Measurements from ENCODE around the gene PIN4.
"Not testable (repeated sequence)": the region's sequence is repeated elsewhere in the genome, so short reads cannot be mapped to it uniquely, and the experiment has no call there.

Gene PIN4

DNA sequence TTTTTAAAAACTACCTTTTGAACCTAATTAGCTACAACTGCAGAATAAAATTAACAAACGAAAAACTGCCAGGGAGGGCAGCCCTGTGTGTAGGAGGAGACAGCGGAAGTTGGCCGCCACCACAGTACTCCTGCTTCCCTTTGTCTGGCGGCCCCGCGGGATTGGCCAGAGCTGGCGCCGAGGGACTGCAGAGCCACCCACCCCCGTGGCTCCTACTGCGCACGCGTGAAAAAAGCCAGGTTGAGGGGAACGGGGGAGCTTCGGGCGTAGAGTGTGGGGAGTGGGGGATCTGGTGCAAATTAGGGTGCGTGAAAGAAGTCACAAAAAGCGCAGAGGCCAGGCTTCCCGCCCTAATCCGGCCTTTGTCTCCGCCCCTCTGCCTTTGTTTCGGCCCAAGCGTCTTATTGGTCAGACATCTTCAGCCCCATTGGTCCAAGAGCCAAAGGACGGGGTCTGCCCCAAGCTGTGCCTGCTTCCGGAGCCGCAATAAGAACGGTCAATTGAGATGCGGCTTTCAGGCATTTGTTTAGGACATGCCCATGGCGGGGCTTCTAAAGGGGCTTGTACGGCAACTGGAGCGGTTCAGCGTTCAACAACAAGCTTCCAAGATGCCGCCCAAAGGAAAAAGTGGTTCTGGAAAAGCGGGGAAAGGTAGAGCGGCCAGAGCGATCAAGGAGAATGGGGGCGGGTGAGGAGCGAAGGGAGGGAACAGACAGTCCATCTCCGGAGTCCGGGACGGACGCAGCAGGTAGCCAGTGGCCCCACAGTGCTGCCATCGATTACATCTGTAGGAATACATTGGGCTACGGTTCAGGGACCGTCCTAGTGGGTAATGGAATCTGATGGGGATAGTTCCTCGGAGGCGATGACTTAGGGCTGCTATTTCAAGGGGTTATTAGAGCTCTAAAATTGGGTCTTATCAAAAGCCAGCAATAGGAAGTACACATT, at the start of gene PIN4:
Gene PIN4, plus strand, starts transcription at position 580 of the 948 bp plus-strand sequence. Its CDS starts 29 bp downstream, at position 609.
- DNase-seq, result peak; percentile 99

DNA sequence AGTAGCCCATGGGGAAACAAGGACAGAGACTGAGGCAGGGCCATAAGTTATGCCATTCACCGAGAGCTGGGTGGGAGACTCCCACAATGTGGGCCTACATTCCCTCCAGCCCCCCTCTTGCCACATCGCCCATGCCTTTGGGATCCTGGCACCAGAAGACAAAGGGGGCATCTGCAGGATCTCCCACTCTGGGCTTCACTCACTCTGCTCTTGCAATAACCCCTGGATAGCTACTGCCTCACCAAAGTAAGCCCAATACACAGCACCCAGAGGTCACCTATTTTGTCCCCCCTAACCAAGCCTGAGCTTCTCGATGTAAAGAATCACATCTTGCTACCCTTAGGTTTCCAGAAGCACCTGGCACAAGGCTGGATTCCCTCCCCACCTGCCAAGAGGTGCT, 49.1 kb upstream of the PIN4 start:
- DNase-seq, result no peak

DNA sequence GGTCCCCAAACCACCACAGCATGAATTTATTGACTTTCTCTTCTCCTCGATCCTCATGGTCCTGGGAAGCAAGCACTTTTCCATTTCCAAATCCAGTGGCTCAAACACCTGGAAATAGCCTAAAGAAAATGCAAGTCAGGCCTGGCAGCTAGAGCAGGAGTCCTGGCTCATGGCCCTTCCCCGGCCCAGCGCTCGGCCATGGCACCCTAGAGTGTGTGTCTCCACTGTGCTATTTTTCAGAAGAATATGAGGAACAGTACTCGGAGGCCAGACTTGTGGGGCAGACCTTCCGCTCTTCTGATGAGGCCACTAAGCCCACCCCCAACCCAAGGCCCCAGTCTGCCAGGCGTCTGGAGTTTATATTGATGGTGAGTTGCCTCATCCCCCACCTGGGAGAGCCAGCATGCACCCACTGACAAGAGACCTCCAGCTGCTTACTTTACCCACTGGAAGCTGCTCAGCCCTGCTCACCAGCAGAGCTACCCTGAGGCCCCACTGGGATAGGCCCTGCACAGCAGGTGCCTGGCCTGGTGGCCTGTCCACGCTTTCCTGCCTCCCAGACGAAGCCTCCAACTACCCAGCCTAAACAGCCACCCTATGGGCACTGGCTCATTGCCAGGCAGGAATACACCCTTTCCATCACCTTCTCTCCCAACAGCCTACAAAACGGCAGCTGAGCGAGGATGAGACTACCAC, 47.6 kb upstream of the PIN4 start:
- DNase-seq, result no peak

DNA sequence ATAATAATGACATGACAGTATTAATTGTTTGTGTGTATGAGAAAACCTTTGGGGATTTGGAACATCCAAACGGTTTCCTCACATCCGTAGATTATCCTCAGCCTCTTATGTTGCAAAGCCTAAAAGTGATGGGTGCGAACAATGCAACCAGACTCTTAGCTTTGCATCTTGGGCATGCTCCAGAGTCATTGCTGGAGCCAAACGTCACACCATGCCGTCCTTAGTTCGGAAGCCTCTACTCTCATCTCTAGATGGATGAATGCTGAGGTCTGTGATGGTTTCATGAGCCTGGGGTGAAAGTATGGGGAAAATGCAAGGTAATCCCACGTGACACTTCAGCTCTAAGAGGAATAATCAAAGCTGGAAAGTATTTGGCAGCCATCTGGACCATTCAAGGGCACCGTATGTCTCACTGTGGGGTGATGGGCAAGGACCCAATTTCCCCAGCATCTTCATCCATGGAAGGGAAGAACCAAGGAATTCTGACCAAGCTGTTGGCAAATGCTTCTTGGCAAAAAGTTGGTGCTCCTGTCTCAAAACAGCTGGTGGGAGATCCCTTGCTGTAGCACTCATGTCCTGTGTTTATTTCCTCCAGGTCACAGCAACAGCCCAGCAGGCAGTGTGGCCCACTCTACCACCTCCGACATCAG, 43.6 kb upstream of the PIN4 start:
- no peak for DNase-seq

DNA sequence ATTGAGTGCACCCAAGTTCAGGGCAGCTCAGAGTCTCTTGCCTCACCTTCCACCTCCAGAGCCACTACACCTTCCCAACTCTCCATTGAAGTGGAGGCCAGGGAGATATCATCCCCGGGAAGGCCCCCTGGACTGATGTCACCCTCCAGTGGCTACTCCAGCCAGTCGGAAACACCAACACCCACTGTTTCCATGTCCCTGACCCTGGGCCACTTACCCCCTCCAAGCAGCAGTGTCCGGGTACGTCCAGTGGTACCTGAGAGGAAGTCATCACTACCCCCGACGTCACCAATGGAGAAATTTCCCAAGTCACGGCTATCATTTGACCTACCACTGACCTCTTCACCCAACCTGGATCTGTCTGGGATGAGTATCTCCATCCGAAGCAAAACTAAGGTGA, 42.0 kb upstream of the PIN4 start:
- no peak for DNase-seq

DNA sequence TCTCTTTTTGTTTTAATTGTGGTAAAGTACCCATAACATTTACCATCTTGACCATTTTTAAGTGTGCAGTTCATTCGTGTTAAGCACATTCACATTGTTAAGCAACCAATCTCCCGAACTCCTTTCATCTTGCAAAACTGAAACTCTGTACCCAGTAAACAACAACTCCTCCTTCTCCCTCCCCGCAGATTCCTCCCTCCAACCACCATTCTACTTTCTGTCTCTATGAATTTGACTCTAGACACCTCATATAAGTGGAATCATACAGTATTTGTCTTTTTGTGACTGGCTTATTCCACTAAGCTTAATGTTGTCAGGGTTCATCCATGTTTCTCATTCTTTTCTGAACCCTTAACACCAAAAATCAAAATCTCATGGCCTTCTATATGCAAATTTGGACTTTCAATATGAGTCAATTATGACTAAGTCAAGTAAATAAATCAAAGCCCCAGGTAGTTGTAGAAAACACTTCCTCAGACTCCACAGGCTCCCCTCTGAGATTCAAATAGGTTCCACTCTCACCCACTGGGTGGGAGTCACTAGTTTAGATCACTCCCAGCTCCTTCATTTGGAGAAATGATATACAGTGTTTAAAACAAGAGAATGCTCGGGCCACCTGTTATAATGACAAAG, 40.1 kb upstream of the PIN4 start:
- peak; percentile 34 for DNase-seq

DNA sequence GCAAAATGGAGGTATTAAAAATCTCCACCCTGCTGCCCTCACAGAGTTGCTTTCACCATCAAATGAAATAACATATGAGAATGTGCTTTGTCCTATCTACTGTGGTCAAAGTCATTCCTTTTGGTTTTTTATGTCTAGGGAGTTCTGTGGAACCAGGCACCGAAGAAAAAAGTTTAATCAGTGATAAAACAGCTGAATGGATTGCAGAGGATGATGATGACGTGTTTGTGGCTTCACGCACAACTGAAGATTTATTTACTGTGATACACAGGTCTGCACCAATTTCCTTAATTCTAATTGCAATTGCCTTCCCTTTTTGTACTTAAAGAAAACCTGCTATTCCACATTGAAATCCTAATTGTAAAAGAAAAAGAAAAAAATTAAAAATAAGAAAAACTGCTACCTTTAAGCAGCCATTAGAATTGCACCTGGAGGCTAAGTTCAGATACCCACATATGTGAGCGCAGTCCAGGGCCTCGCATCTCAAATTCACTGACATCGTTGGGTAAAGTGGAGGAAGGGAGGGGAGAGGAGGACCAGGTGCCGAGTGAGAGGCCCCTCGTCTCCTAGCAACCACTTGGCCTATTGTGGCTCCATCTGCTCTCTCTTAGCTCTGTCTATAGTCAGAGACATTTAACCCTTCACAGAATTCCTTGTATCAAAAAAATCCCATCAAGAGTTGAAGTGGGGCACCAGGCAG, 39.3 kb upstream of the PIN4 start:
- peak; percentile 98 for DNase-seq

DNA sequence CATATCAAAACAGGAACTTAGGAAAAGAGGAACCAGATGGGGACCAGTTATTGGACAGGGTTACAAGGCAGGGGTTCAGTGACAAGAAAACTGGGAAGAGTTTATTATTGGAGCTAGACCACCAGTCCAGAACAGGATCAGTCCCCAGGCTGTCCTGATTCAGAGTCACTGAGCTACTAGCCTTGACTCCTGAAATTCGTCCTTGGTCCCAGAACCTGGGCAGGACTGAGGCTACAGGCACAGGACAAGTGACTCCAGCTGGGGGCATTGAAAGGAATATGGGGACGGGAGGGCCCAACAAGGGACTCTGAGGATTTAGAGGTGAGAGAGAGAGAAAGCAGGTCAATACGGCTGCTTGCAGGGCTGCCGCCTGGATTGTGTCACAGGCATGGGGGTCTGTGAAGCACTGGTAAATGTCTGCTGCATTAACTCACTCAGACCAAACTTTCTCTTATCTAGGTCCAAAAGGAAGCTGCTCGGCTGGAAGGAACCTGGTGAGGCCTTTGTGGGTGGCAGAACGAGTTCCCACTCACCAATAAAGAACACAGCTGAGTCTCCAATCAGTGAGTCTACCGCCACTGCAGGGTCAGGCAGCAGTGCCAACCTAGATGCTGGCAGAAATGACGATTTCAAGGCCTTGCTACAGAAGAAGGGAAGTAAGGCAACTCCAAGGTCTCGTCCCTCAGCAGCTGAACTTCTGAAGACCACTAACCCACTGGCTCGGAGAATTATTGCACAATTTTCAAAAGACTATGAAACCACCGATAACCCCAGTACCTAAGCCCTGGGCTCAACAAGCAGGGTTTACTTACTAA, 38.6 kb upstream of the PIN4 start:
- peak; percentile 38 for DNase-seq

DNA sequence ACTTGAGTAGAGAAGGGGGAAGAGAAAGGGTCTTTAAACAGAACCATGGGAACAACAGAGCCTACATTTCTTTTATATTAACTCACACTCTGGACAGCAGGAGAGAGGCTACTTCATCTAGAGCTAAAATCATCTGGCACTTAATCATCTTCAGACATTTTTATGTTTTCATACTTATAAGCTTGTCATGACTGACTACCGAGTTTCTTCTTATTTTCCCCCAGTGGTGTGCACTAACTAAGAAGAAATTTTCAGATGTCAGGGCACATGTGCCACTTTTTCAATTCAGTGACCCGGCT, 38.0 kb upstream of the PIN4 start:
- peak; percentile 30 for DNase-seq

DNA sequence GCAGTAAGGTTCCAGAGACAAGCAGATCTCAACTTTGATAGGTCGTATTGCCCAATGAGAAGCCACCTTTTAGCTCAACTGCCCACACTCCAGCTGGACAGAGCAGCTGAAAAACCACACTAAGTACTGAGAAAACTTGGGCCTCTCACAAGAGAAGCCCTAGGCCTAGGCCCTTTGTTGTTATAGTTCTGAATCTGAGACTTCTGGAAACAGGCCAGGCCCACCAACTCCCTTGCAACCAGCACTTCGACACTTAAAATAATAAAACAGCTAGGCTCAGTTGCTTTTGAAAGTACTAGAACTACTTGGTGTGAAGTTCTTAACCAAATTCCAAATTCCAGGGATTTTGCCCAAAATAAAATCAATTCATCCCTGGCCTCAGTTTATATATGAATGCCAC, 36.4 kb upstream of the PIN4 start:
- DNase-seq, result no peak

DNA sequence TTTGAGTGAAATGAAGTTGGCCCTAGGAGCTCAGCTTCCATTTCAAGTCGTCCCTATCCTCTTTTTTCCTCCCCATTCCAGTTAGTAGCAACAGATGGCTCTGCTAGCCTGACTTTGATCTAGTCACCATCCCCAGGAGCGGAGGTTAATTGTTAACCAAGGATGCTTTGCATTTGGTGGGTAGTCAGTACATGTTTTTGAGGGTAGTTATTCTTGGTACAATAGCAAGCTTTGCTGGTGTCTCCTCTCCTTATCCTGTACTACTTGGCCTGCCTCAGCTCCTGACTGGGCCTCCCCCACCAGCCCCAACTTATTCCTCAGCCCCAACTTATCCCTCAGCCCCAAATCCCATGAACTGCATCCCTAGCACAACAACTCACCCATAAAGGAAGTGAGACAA, 35.0 kb upstream of the PIN4 start:
- DNase-seq, result no peak

DNA sequence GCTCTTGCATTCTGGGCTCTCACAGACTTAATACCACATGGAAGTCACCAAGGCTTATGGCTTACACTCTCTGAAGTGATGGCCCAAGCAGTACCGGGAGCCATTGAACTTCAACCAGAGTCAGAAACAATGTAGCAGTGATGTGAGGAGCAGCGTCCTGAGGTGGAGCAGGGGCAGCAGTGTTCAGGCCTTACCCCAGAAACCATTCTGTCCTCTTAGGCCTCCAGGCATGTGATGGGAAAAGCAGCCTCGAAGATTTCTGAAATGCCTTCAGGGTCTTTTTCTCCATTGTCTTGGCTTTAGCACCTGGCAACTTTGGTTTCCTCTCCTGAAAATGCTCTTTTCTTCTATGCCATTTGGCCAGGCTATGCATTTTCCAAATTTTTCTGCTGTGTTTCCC, 22.8 kb upstream of the PIN4 start:
- no peak for DNase-seq

DNA sequence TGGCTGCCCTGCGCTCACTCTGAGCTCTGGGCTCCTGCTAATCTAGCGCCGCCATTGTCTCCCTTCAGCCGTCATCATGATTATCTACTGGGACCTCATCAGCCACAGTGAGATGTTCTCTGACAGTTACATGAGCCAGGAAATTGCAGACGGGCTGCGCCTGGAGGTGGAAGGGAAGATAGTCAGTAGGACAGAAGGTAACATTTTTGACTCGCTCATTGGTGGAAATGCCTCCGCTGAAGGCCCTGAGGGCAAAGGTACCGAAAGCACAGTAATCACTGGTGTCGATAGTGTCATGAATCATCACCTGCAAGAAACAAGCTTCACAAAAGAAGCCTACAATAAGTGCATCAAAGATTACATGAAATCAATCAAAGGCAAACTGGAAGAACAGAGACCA, 21.8 kb upstream of the PIN4 start:
- no peak for DNase-seq

DNA sequence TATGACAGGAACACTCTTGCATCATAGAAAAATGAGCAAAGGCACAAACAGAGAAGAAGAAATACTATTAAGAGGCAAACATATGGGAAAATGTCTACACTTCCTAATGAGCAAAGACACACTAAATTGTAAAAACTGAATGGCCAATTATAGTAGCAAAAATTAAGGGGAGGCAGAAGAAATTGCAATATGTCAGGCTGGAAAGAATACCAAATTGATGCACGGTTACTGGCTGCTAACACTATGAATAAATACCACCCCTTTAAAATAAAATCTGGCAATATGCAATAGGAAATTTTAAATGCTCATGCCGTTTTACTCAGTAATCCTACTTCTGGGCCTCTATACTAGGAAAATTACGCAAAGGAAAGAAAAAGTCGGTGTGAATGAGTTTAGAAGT, 16.0 kb upstream of the PIN4 start:
- DNase-seq, result no peak

DNA sequence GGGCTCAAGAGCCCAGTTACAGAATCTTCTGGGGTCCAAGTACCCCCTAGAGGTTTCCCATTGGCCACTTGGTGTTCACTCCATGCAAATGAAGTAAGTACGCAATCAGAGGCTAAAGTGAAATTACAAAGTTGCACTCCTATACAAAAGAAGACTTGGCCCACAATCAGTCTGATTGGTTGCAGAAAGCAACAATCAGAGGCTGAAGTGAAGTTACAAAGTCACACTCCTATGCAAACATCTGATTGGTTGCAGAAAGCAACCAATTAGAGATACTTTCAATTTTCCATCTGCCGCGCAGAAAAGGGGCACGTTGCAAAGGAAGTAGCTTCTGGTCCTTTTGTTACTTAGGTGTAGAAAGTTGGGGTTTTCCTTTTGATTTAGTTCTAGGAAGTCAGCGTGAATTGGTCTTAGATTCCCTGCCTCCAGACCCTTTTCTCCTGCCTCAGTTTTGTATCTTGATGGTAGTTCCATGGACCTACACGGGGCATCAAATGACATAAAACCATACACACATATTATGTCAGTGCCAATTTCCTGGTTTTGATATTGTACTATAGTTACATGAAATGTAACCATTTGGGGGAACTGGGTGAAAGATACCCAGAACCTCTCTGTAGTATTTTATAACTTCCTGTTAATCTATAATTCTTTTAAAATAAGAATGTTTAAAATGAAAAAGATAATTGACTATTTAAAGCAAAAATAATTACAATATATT, 12.4 kb upstream of the PIN4 start:
- DNase-seq, result no peak

DNA sequence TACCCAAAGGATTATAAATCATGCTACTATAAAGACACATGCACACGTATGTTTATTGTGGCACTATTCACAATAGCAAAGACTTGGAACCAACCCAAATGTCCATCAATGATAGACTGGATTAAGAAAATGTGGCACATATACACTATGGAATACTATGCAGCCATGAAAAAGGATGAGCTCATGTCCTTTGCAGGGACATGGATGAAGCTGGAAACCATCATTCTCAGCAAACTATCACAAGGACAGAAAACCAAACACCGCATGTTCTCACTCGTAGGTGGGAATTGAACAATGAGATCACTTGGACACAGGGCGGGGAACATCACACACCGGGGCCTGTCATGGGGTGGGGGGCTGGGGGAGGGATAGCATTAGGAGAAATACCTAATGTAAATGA, 5.3 kb upstream of the PIN4 start:
- not testable (repeated sequence) for DNase-seq

DNA sequence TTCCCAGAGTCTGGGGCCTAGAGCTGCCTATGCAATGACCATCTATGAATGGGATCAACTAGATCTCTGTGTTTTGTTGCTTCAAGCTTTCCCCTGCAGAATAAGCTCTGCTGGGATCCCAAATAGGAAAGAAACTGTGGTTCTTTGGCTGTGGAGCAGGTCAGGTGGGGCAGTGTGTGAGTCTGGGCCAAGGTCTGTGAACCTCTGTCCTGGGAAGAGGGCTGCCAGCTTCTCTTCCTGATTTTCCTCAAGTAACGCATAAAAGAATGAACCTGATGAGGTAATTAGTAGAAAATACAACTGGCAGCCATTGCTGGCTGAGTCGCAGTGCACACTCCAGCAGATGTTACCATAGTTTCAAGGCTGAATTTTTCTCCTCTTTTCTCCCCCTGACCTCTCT, 4.6 kb upstream of the PIN4 start:
- DNase-seq, result no peak

DNA sequence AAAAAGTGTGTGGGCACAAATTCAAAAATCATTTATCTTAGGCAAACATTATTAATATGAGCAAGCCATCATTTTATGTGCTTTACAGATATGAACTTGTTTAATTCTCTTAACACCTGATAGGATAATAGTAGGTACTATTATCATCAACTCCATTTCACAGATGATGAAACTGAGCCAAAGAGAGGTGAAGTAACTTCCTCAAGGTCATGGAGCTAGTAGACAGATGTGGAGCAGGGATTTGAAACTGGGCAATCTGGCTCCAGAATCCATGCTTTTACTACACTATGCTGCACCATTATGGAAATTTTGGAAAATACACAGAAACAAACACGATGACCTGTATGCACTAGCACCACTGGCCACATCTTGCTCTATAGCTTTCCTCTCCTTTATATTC, 1.0 kb upstream of the PIN4 start:
- DNase-seq, result peak; percentile 55

DNA sequence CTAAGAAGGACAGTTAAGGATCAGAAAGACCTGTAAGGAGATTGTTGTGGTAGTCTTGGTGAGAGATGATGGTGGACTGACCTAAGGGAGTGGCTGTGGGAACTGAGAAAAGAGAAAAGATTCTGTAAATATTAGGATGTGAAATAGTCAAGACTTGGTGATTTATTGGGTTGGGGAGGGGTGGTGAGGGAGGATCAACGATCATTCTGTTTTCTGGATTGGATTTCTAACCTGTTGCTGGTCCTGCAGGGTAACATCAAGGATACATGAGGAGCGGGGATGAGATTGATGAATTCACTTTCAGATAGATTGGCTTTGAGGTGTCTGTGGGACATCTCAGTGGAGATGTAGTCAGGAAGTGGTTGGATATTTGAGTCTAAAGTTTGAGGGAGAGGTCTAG, 1.4 kb downstream of the PIN4 start:
- DNase-seq, result no peak

DNA sequence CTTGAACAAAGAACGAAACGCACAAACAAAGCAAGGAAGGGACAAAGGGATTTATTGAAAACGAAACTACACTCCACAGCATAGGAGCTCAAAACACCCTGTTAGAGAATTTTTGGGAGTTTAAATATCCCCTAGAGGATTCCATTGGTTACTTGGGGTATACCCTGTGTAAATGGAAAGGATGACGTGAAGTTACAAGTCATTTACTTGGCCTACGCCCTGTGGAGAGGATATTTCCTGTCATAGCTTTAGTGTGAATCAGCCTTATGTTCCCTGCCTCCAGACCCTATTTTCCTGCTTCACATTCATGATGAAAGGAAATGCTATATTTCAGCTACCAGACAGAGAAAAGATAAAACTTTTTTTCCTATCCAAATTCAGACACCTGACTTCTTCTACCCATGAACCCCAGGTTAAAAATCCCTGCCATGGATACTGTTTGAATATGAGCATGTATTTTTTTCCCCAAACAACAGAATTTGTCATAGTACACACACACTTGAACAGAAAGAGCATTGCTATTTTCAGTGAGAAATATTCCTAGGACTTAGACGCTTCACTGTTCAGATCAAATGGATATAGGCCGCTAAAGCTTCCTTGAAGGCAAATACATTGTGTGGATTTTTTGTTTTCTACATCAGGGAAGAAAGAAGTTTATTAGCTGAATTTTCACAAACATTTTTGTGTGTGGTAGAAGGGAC, 20.4 kb downstream of the PIN4 start:
- DNase-seq, result no peak
